Skeletal muscle tissue (tissue), 4 donors: ENCODE results near the gene KERA. TPM values are rescaled to one million over a fixed set of nuclear protein-coding genes. Genes with fewer than 3 reads are reported as not detected.

ENCODE experiments used
- H3K27ac ChIP-seq: one replicate; pipeline ENCODE4 v1.7.0; 2013; ENCODE audit warnings: mild to moderate bottlenecking, low read depth, low read length, inconsistent platforms
- H3K27me3 ChIP-seq, 3 donors: one replicate each; pipeline ENCODE4 v1.7.0; 2013; ENCODE audit warnings: low read length in 3 of 3; ENCODE audit not compliant: control insufficient read depth in 3 of 3, insufficient read depth in 3 of 3
- H3K36me3 ChIP-seq, 3 donors: one replicate each; pipeline ENCODE4 v1.7.0; 2013; ENCODE audit warnings: low read length in 3 of 3; ENCODE audit not compliant: control insufficient read depth in 3 of 3, insufficient read depth in 3 of 3
- H3K4me1 ChIP-seq, 3 donors: one replicate each; pipeline ENCODE4 v1.7.0; 2013; ENCODE audit warnings: low read length in 3 of 3, mild to moderate bottlenecking in 3 of 3; ENCODE audit not compliant: control insufficient read depth in 3 of 3, insufficient read depth in 3 of 3
- H3K4me3 ChIP-seq, 3 donors: one replicate each; pipeline ENCODE4 v1.7.0; 2013; ENCODE audit warnings: low read length in 3 of 3
- H3K9ac ChIP-seq, 3 donors: one replicate each; pipeline ENCODE4 v1.7.0; 2013; ENCODE audit warnings: low read length in 3 of 3, mild to moderate bottlenecking in 3 of 3, moderate library complexity in 2 of 3, low read depth in 1 of 3
- H3K9me3 ChIP-seq, 3 donors: one replicate each; pipeline ENCODE4 v1.7.0; 2013; ENCODE audit warnings: low read length in 3 of 3; ENCODE audit not compliant: control insufficient read depth in 3 of 3
- total RNA-seq: library from RNA; depleted of rRNA; stranded (reverse); fragments of >200 nt; gene quantifications from one replicate; pipeline ENCODE4 v1.2.3, GENCODE V29; 2014
- donor health status: Osteomylitis.

Gene KERA
- total RNA-seq, 1 donor from 2014 or later: 56.4 TPM

- Histone ChIP-seq H3K9ac (no peak overlapping the region), H3K9me3 (no peaks in the 10 kb centered on the region), H3K4me1 (peaks cover 0 to 5% (median 0%) of the 10 kb centered on the region in 3 donors), H3K4me3 (no peak overlapping the region), H3K27ac (peak overlapping the region; percentile 62), H3K36me3 (no peaks in the 10 kb centered on the region), H3K27me3 (no peaks in the 10 kb centered on the region)
Measured at GRCh38 chr12:91053951-91054715, 3.7 kb downstream of the KERA start.

DNA sequence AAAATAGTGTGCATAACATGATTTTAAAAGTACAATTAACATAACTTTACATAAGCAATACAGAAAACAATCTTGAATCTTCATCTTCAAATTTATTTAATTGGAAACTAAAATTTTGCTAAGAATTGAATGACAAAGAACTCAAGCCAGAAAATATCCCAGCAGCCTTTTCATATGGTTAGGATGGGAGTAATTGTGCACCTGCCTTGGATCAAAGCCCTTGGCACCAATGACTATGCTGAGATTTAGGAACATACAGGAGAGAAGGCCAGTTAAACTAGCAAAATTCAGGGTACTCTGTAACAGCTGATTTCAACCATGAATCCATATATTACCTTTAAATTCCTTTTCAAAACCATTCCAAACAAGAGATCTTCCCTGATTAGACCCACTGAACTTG is 5.8 kb downstream of the KERA start:
- Histone ChIP-seq H3K27me3 (no peaks in the 10 kb centered on the region), H3K4me1 (peaks cover 0 to 5% (median 0%) of the 10 kb centered on the region in 3 donors), H3K27ac (no peak overlapping the region), H3K9ac (no peak overlapping the region), H3K4me3 (no peak overlapping the region), H3K9me3 (no peaks in the 10 kb centered on the region), H3K36me3 (no peaks in the 10 kb centered on the region)

GRCh38 chr12:91044586-91044985 is 13.2 kb downstream of the KERA start:
- Histone ChIP-seq H3K27me3 (no peaks in the 10 kb centered on the region), H3K4me3 (no peak overlapping the region), H3K27ac (no peak overlapping the region), H3K36me3 (no peaks in the 10 kb centered on the region), H3K9ac (no peak overlapping the region), H3K9me3 (no peaks in the 10 kb centered on the region), H3K4me1 (no peaks in the 10 kb centered on the region)

GRCh38 chr12:91043408-91043807 is 14.4 kb downstream of the KERA start:
- Histone ChIP-seq H3K4me3 (no peak overlapping the region), H3K27me3 (no peaks in the 10 kb centered on the region), H3K27ac (no peak overlapping the region), H3K9ac (no peak overlapping the region), H3K4me1 (no peaks in the 10 kb centered on the region), H3K36me3 (no peaks in the 10 kb centered on the region), H3K9me3 (no peaks in the 10 kb centered on the region)

DNA sequence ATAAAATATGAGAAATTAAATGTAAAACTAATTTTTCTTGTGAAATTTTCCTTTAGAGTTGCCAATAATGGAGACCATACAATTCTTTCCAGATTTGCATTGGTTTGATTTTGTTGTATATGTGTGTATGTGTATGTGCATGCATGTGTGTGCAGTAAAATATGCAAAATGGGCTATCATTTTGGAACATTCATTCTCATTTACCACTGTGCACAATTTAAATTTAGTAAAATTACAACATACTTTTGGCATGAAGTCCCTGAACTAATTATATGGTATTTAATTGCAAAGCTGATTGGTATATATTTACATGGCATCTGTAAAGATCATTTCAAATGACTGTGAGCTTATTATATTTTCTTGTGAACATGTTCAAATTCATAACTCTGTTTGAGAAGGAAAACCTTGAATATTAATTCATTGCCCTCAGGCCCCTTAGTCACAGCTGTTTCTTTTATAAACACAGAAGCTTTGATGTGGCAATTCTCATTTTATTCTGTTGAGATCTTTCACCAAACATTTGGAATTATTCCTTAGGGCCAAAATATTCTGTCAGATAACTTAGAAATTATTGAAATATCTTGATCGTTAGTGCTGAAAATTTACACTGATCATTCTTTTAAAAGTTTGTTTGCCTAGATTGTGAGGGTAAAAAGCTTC is 17.6 kb downstream of the KERA start:
- Histone ChIP-seq H3K4me1 (no peaks in the 10 kb centered on the region), H3K9ac (no peak overlapping the region), H3K27me3 (no peaks in the 10 kb centered on the region), H3K4me3 (no peak overlapping the region), H3K27ac (no peak overlapping the region), H3K9me3 (no peaks in the 10 kb centered on the region), H3K36me3 (no peaks in the 10 kb centered on the region)

DNA sequence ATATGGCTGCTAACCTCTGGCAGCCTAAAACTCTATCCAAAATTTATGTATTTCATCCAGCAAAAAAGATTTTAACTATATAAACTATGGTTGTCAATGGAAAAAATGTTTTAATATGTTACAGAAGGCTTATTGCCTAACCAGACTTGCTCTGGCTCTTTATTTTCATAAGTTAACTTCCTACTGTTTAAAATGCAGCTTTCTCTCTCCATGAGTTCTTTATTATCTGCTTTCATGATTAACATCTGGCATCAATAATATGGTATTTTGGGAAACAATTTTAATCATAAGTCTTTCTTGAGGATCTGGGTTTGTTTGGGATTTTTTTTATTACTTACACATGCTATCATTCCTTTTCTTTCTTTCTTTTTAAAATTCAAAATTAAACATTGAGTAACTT is 20.5 kb downstream of the KERA start:
- no peaks in the 10 kb centered on the region for H3K9me3 ChIP-seq
- no peaks in the 10 kb centered on the region for H3K27me3 ChIP-seq
- no peaks in the 10 kb centered on the region for H3K36me3 ChIP-seq
- no peak overlapping the region for H3K9ac ChIP-seq
- H3K27ac ChIP-seq: no peak overlapping the region
- no peak overlapping the region for H3K4me3 ChIP-seq
- H3K4me1 ChIP-seq: no peaks in the 10 kb centered on the region

DNA sequence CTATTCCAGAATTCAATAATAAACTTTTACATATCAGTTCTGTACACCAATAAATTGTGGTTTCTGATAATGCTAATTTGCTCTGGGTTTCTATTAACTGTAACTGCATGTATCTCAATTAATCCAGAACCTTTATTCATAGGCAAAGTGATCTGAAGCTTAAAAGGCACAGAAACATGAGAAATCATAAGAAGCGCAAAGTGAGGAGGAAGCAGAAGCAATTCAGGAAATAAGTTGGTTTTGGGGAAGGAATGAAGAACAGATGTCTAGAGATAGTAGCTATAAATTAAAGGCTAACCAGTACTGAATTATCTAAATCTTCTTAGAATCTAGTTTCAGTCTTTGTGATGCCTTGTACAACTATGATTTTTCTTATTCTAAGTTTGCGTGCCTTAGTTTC is 24.6 kb downstream of the KERA start:
- no peaks in the 10 kb centered on the region for H3K9me3 ChIP-seq
- no peak overlapping the region for H3K27ac ChIP-seq
- H3K4me1 ChIP-seq: no peaks in the 10 kb centered on the region
- H3K27me3 ChIP-seq: no peaks in the 10 kb centered on the region
- H3K36me3 ChIP-seq: no peaks in the 10 kb centered on the region
- H3K4me3 ChIP-seq: no peak overlapping the region
- no peak overlapping the region for H3K9ac ChIP-seq

- Histone ChIP-seq H3K9me3 (no peaks in the 10 kb centered on the region), H3K4me1 (no peaks in the 10 kb centered on the region), H3K36me3 (no peaks in the 10 kb centered on the region), H3K27ac (no peak overlapping the region), H3K4me3 (no peak overlapping the region), H3K9ac (no peak overlapping the region), H3K27me3 (no peaks in the 10 kb centered on the region)
Measured at GRCh38 chr12:91023326-91024004, 34.4 kb downstream of the KERA start.

- Histone ChIP-seq H3K27ac (no peak overlapping the region), H3K4me3 (no peak overlapping the region), H3K9me3 (no peaks in the 10 kb centered on the region), H3K4me1 (no peaks in the 10 kb centered on the region), H3K27me3 (no peaks in the 10 kb centered on the region), H3K9ac (no peak overlapping the region), H3K36me3 (no peaks in the 10 kb centered on the region)
Measured at GRCh38 chr12:91021076-91021475, 36.7 kb downstream of the KERA start.

DNA sequence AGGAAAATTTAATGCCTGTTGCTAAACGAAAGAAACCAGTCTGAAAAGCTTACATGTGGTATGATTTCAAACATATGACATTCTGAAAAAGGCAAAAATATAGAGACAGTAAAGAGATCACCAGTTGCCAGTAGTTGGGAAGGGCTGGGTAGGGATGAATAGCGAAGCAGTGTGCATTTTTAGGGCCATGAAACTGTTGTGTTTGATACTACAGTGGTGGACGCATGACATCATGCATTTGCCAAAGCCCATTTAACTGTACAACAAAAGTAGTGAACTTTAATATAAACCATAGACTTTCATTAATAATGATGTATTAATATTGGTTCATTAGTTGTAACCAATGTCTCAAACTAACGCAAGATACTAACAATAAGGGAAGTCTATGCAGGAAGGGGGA is 38.4 kb downstream of the KERA start:
- Histone ChIP-seq H3K4me3 (no peak overlapping the region), H3K27ac (no peak overlapping the region), H3K9ac (no peak overlapping the region), H3K27me3 (no peaks in the 10 kb centered on the region), H3K9me3 (peaks cover 0 to 2% (median 0%) of the 10 kb centered on the region in 3 donors), H3K4me1 (no peaks in the 10 kb centered on the region), H3K36me3 (no peaks in the 10 kb centered on the region)
